GM23338 (cell line): ENCODE results near the gene FHIT. TPM values are rescaled to one million over a fixed set of nuclear protein-coding genes. Genes with fewer than 3 reads are reported as not detected.

Experiments
- ATAC-seq: fragments of 200-7000 bp; cut with Tn5 transposase; 3 replicates; pipeline ENCODE4 v1.9.1; 2020
- DNase-seq: peaks from one replicate; pipeline ENCODE4 v3.0.0-alpha.2; 2015; ENCODE audit warnings: low spot score
- H2AFZ ChIP-seq: fragments of 200-600 bp; sonication (generic); 2 replicates; pipeline ENCODE4 v1.8.0; 2016; ENCODE audit warnings: antibody characterized with exemption, mild to moderate bottlenecking, moderate library complexity
- H3F3A ChIP-seq: fragments of 200-600 bp; sonication (generic); replicated peaks from 2 replicates; pipeline ENCODE4 v1.8.0; 2017; ENCODE audit warnings: antibody characterized with exemption, mixed run types, low read depth
- H3K27ac ChIP-seq: fragments of 200-600 bp; sonication (generic); 2 replicates; pipeline ENCODE4 v1.6.1; 2016; ENCODE audit warnings: low read depth
- H3K27me3 ChIP-seq: fragments of 200-600 bp; sonication (generic); 2 replicates; pipeline ENCODE4 v1.8.0; 2016; ENCODE audit warnings: mild to moderate bottlenecking, mixed run types, moderate library complexity; ENCODE audit not compliant: insufficient read depth
- H3K36me3 ChIP-seq: fragments of 200-600 bp; sonication (generic); 2 replicates; pipeline ENCODE4 v1.8.0; 2016; ENCODE audit warnings: mild to moderate bottlenecking; ENCODE audit not compliant: insufficient read depth
- H3K4me1 ChIP-seq: fragments of 200-600 bp; sonication (generic); 2 replicates; pipeline ENCODE4 v1.8.0; 2016; ENCODE audit warnings: mild to moderate bottlenecking, moderate library complexity; ENCODE audit not compliant: insufficient read depth
- H3K4me2 ChIP-seq: fragments of 200-600 bp; sonication (generic); 2 replicates; pipeline ENCODE4 v1.7.1; 2017; ENCODE audit warnings: mixed run types
- H3K4me3 ChIP-seq: fragments of 200-600 bp; sonication (generic); 2 replicates; pipeline ENCODE4 v1.6.1; 2016; ENCODE audit warnings: mixed run types
- H3K79me2 ChIP-seq: fragments of 200-600 bp; sonication (generic); replicated peaks from 2 replicates; pipeline ENCODE4 v1.8.0; 2017; ENCODE audit warnings: mild to moderate bottlenecking; ENCODE audit not compliant: insufficient read depth
- H3K9me2 ChIP-seq: fragments of 200-600 bp; sonication (generic); 2 replicates; pipeline ENCODE4 v1.8.0; 2017; ENCODE audit not compliant: insufficient read depth
- H4K20me1 ChIP-seq: fragments of 200-600 bp; sonication (generic); replicated peaks from 2 replicates; pipeline ENCODE4 v1.8.0; 2017; ENCODE audit warnings: mild to moderate bottlenecking; ENCODE audit not compliant: insufficient read depth
- H3K27ac Mint-ChIP-seq: 2 replicates; pipeline ENCODE4 v1.8.0; 2020; ENCODE audit warnings: inconsistent platforms, mild to moderate bottlenecking, moderate library complexity, mixed read lengths
- H3K27me3 Mint-ChIP-seq: 3 replicates; pipeline ENCODE4 v1.8.0; 2022; ENCODE audit warnings: low read depth, mild to moderate bottlenecking, moderate library complexity, mixed read lengths, inconsistent platforms; ENCODE audit not compliant: insufficient read depth, poor library complexity
- H3K36me3 Mint-ChIP-seq: 3 replicates; pipeline ENCODE4 v1.8.0; 2021; ENCODE audit warnings: low read depth, mild to moderate bottlenecking, inconsistent platforms, moderate library complexity, mixed read lengths
- H3K4me1 Mint-ChIP-seq: 3 replicates; pipeline ENCODE4 v1.8.0; 2020; ENCODE audit warnings: mild to moderate bottlenecking, inconsistent platforms, mixed read lengths
- H3K4me3 Mint-ChIP-seq: 3 replicates; pipeline ENCODE4 v1.8.0; 2021; ENCODE audit warnings: moderate library complexity, mild to moderate bottlenecking, inconsistent platforms, mixed read lengths
- H3K9me3 Mint-ChIP-seq: 3 replicates; pipeline ENCODE4 v1.8.0; 2020; ENCODE audit warnings: moderate library complexity, mild to moderate bottlenecking, inconsistent platforms, mixed read lengths
- EZH2phosphoT487 ChIP-seq: fragments of 200-600 bp; sonication (generic); IDR thresholded peaks from one replicate; pipeline ENCODE4 v1.8.1; 2018; ENCODE audit warnings: antibody characterized with exemption; ENCODE audit not compliant: unreplicated experiment
- JUNB ChIP-seq: IDR thresholded peaks from one replicate; pipeline ENCODE4 v1.6.1; 2016; ENCODE audit warnings: antibody characterized with exemption; ENCODE audit not compliant: unreplicated experiment
- POLR2AphosphoS5 ChIP-seq: IDR thresholded peaks from 2 replicates; pipeline ENCODE4 v1.6.1; 2016; ENCODE audit warnings: antibody characterized with exemption, low read depth
- STAT1 ChIP-seq: IDR thresholded peaks from one replicate; pipeline ENCODE4 v1.6.1; 2016; ENCODE audit warnings: antibody characterized with exemption; ENCODE audit not compliant: unreplicated experiment
- ZNF114 ChIP-seq: fragments of 250-450 bp; sonication (Bioruptor Pico); IDR thresholded peaks from 2 replicates; pipeline ENCODE4 v1.5.0; 2020; ENCODE audit warnings: mild to moderate bottlenecking, moderate library complexity
- ZNF331 ChIP-seq: fragments of 250-450 bp; sonication (Bioruptor Pico); IDR thresholded peaks from 2 replicates; pipeline ENCODE4 v1.5.0; 2020; ENCODE audit warnings: low read depth, mild to moderate bottlenecking, moderate library complexity
- polyA plus RNA-seq: library from polyadenylated mRNA; unstranded; fragments of >200 nt; fragmentation: Nextera tagmentation; extraction: Ambion mirVana; gene quantifications from 2 replicates; pipeline ENCODE4 v1.2.1, GENCODE V29; 2016
- total RNA-seq: library from RNA; depleted of rRNA; stranded (reverse); fragments of >200 nt; shearing (Covaris generic); gene quantifications from 2 replicates; pipeline ENCODE4 v1.2.3, GENCODE V29; 2014
- TF ChIP-seq, protein P1 (sequence below): fragments of 250-450 bp; sonication (Bioruptor Pico); IDR thresholded peaks from 2 replicates; pipeline ENCODE4 v1.5.0; 2020; ENCODE audit warnings: mild to moderate bottlenecking, moderate library complexity
- TF ChIP-seq, protein P2 (sequence below): IDR thresholded peaks from 2 replicates; pipeline ENCODE4 v1.6.1; 2016; ENCODE audit warnings: antibody characterized with exemption
- TF ChIP-seq, protein P3 (sequence below): IDR thresholded peaks from one replicate; pipeline ENCODE4 v1.6.1; 2018; ENCODE audit warnings: antibody characterized with exemption; ENCODE audit not compliant: unreplicated experiment

FHIT gene
- total and polyA plus RNA-seq, 2 experiments from 2014 or later: 3.0 to 8.3 TPM

- TF ChIP-seq, protein P1, sequence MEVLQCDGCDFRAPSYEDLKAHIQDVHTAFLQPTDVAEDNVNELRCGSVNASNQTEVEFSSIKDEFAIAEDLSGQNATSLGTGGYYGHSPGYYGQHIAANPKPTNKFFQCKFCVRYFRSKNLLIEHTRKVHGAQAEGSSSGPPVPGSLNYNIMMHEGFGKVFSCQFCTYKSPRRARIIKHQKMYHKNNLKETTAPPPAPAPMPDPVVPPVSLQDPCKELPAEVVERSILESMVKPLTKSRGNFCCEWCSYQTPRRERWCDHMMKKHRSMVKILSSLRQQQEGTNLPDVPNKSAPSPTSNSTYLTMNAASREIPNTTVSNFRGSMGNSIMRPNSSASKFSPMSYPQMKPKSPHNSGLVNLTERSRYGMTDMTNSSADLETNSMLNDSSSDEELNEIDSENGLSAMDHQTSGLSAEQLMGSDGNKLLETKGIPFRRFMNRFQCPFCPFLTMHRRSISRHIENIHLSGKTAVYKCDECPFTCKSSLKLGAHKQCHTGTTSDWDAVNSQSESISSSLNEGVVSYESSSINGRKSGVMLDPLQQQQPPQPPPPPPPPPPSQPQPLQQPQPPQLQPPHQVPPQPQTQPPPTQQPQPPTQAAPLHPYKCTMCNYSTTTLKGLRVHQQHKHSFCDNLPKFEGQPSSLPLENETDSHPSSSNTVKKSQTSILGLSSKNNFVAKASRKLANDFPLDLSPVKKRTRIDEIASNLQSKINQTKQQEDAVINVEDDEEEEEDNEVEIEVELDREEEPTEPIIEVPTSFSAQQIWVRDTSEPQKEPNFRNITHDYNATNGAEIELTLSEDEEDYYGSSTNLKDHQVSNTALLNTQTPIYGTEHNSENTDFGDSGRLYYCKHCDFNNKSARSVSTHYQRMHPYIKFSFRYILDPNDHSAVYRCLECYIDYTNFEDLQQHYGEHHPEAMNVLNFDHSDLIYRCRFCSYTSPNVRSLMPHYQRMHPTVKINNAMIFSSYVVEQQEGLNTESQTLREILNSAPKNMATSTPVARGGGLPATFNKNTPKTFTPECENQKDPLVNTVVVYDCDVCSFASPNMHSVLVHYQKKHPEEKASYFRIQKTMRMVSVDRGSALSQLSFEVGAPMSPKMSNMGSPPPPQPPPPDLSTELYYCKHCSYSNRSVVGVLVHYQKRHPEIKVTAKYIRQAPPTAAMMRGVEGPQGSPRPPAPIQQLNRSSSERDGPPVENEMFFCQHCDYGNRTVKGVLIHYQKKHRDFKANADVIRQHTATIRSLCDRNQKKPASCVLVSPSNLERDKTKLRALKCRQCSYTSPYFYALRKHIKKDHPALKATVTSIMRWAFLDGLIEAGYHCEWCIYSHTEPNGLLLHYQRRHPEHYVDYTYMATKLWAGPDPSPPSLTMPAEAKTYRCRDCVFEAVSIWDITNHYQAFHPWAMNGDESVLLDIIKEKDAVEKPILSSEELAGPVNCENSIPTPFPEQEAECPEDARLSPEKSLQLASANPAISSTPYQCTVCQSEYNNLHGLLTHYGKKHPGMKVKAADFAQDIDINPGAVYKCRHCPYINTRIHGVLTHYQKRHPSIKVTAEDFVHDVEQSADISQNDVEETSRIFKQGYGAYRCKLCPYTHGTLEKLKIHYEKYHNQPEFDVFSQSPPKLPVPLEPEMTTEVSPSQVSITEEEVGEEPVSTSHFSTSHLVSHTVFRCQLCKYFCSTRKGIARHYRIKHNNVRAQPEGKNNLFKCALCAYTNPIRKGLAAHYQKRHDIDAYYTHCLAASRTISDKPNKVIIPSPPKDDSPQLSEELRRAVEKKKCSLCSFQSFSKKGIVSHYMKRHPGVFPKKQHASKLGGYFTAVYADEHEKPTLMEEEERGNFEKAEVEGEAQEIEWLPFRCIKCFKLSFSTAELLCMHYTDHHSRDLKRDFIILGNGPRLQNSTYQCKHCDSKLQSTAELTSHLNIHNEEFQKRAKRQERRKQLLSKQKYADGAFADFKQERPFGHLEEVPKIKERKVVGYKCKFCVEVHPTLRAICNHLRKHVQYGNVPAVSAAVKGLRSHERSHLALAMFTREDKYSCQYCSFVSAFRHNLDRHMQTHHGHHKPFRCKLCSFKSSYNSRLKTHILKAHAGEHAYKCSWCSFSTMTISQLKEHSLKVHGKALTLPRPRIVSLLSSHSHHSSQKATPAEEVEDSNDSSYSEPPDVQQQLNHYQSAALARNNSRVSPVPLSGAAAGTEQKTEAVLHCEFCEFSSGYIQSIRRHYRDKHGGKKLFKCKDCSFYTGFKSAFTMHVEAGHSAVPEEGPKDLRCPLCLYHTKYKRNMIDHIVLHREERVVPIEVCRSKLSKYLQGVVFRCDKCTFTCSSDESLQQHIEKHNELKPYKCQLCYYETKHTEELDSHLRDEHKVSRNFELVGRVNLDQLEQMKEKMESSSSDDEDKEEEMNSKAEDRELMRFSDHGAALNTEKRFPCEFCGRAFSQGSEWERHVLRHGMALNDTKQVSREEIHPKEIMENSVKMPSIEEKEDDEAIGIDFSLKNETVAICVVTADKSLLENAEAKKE: no peak
- TF ChIP-seq JUNB (no peak), EZH2phosphoT487 (no peak), STAT1 (no peak), ZNF114 (CRISPR knock-in tag) (no peak)
- TF ChIP-seq, protein P2, sequence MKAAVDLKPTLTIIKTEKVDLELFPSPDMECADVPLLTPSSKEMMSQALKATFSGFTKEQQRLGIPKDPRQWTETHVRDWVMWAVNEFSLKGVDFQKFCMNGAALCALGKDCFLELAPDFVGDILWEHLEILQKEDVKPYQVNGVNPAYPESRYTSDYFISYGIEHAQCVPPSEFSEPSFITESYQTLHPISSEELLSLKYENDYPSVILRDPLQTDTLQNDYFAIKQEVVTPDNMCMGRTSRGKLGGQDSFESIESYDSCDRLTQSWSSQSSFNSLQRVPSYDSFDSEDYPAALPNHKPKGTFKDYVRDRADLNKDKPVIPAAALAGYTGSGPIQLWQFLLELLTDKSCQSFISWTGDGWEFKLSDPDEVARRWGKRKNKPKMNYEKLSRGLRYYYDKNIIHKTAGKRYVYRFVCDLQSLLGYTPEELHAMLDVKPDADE: no peak
These were observed 79.0 kb downstream of the FHIT start (continued) for GRCh38 chr3:61172203-61172602.

- Mint-ChIP-seq H3K9me3 (peaks cover 6% of the 10 kb centered on the region; the same call in 1 of the 3 replicates), H3K4me3 (no peak overlapping the region), H3K27me3 (no peaks in the 10 kb centered on the region), H3K36me3 (peaks cover 18% of the 10 kb centered on the region; the same call in 2 of the 3 replicates), H3K4me1 (peaks cover 18% of the 10 kb centered on the region), H3K27ac (no peak overlapping the region)
- H3F3A ChIP-seq: no peaks in the 10 kb centered on the region
- no peak for ATAC-seq
- peaks cover 14% of the 10 kb centered on the region for H3K4me1 ChIP-seq
- H3K79me2 ChIP-seq: no peaks in the 10 kb centered on the region
- no peaks in the 10 kb centered on the region for H4K20me1 ChIP-seq
- H3K4me2 ChIP-seq: no peak overlapping the region
- H2AFZ ChIP-seq: no peak overlapping the region
- DNase-seq: no peak
- no peaks in the 10 kb centered on the region for H3K36me3 ChIP-seq
- no peak overlapping the region for H3K4me3 ChIP-seq
- 0 out of 2 replicates have a peak, but pooled peaks cover 3% of the 10 kb centered on the region for H3K9me2 ChIP-seq
- no peak overlapping the region for H3K27ac ChIP-seq
- no peaks in the 10 kb centered on the region for H3K27me3 ChIP-seq
- TF ChIP-seq, protein P2: no peak
- no peak for TF ChIP-seq ZNF331 (CRISPR knock-in tag)
- TF ChIP-seq, protein P3, sequence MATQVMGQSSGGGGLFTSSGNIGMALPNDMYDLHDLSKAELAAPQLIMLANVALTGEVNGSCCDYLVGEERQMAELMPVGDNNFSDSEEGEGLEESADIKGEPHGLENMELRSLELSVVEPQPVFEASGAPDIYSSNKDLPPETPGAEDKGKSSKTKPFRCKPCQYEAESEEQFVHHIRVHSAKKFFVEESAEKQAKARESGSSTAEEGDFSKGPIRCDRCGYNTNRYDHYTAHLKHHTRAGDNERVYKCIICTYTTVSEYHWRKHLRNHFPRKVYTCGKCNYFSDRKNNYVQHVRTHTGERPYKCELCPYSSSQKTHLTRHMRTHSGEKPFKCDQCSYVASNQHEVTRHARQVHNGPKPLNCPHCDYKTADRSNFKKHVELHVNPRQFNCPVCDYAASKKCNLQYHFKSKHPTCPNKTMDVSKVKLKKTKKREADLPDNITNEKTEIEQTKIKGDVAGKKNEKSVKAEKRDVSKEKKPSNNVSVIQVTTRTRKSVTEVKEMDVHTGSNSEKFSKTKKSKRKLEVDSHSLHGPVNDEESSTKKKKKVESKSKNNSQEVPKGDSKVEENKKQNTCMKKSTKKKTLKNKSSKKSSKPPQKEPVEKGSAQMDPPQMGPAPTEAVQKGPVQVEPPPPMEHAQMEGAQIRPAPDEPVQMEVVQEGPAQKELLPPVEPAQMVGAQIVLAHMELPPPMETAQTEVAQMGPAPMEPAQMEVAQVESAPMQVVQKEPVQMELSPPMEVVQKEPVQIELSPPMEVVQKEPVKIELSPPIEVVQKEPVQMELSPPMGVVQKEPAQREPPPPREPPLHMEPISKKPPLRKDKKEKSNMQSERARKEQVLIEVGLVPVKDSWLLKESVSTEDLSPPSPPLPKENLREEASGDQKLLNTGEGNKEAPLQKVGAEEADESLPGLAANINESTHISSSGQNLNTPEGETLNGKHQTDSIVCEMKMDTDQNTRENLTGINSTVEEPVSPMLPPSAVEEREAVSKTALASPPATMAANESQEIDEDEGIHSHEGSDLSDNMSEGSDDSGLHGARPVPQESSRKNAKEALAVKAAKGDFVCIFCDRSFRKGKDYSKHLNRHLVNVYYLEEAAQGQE: no peak
- no peak for TF ChIP-seq POLR2AphosphoS5
These were observed 81.5 kb downstream of the FHIT start for GRCh38 chr3:61169621-61170251.
